Endodermal cell (in vitro differentiated cells): ENCODE measurements around the gene TRAIP. TPM values are rescaled to one million over a fixed set of nuclear protein-coding genes. Genes with fewer than 3 reads are reported as not detected.

Experiments used
- DNase-seq: peaks from one replicate; pipeline ENCODE4 v3.0.0-alpha.2; 2017
- H3K27ac ChIP-seq: 2 replicates; pipeline ENCODE4 v1.5.1; 2013; ENCODE audit warnings: mild to moderate bottlenecking, low read depth, low read length, moderate library complexity
- H3K27me3 ChIP-seq: 2 replicates; pipeline ENCODE4 v1.6.1; 2013; ENCODE audit warnings: mild to moderate bottlenecking, low read length, moderate library complexity; ENCODE audit not compliant: insufficient read depth, control insufficient read depth, poor library complexity, severe bottlenecking
- H3K36me3 ChIP-seq: 2 replicates; pipeline ENCODE4 v1.7.0; 2013; ENCODE audit warnings: mild to moderate bottlenecking, low read length, moderate library complexity; ENCODE audit not compliant: control insufficient read depth, insufficient read depth
- H3K4me1 ChIP-seq: one replicate; pipeline ENCODE4 v1.7.0; 2013; ENCODE audit warnings: low read length; ENCODE audit not compliant: control insufficient read depth, insufficient read depth
- H3K4me3 ChIP-seq: 2 replicates; pipeline ENCODE4 v1.5.1; 2013; ENCODE audit warnings: mild to moderate bottlenecking, low read length, moderate library complexity
- H3K9ac ChIP-seq: 2 replicates; pipeline ENCODE4 v1.6.1; 2013; ENCODE audit warnings: mild to moderate bottlenecking, low read length, moderate library complexity; ENCODE audit not compliant: poor library complexity, severe bottlenecking; ENCODE audit errors: extremely low read depth
- H3K9me3 ChIP-seq: 2 replicates; pipeline ENCODE4 v1.6.1; 2013; ENCODE audit warnings: mild to moderate bottlenecking, low read length, moderate library complexity; ENCODE audit not compliant: control insufficient read depth
- H3K27ac Mint-ChIP-seq: 2 replicates; pipeline ENCODE4 v1.8.0; 2020; ENCODE audit warnings: mixed read lengths
- H3K27me3 Mint-ChIP-seq: 2 replicates; pipeline ENCODE4 v1.8.0; 2021; ENCODE audit warnings: mild to moderate bottlenecking, mixed read lengths; ENCODE audit not compliant: insufficient read depth
- H3K36me3 Mint-ChIP-seq: 2 replicates; pipeline ENCODE4 v1.8.0; 2020; ENCODE audit warnings: low read depth, mixed read lengths
- H3K4me1 Mint-ChIP-seq: 2 replicates; pipeline ENCODE4 v1.8.0; 2020; ENCODE audit warnings: mixed read lengths
- H3K4me3 Mint-ChIP-seq: 2 replicates; pipeline ENCODE4 v1.8.0; 2020; ENCODE audit warnings: mild to moderate bottlenecking, moderate library complexity, mixed read lengths
- H3K9me3 Mint-ChIP-seq: 2 replicates; pipeline ENCODE4 v1.8.0; 2020; ENCODE audit warnings: mild to moderate bottlenecking, mixed read lengths
- CTCF ChIP-seq: fragments of 200-600 bp; sonication (generic); conservative IDR thresholded peaks from 2 replicates; pipeline ENCODE4 v1.5.0; 2021; ENCODE audit warnings: antibody characterized with exemption, mild to moderate bottlenecking
- WGBS, 2 experiments: methylation state at CpG; one replicate each; pipeline versions ENCODE4 v1.1.5 to v1.1.7; 2013; ENCODE audit warnings: missing lambda C conversion rate in 2 of 2, mixed read lengths in 1 of 2; ENCODE audit not compliant: insufficient coverage in 1 of 2, insufficient read length in 1 of 2; 5-methylcytosine and 5-hydroxymethylcytosine counted together
- total RNA-seq, 2 donors: library from RNA; stranded (reverse); fragmentation: NEBNext Ultra II Directional in 1 of 2; extraction: Animal tissue kit (Norgen Biotek cat#: 25700) in 1 of 2; gene quantifications; 2 replicates in 1 of 2; 3 replicates in 1 of 2; pipeline ENCODE4 v1.2.1, GENCODE V29; 2021

TRAIP gene
- total RNA-seq, 2 donors from 2014 or later = 22.3 to 32.8 TPM

GRCh38 chr3:49792371-49793150, 63.8 kb downstream of the TRAIP start:
- WGBS, 2 experiments = 89 to 92% methylated on average over 7 to 10 of the region's 10 CpGs
- Histone ChIP-seq H3K9ac (no peak overlapping the region), H3K27ac (no peak overlapping the region), H3K4me1 (no peaks in the 10 kb centered on the region), H3K9me3 (no peaks in the 10 kb centered on the region), H3K27me3 (no peaks in the 10 kb centered on the region), H3K36me3 (no peaks in the 10 kb centered on the region), H3K4me3 (no peak overlapping the region)
- no peak overlapping the region for H3K4me3 Mint-ChIP-seq
- no peaks in the 10 kb centered on the region for H3K4me1 Mint-ChIP-seq
- peaks cover 10% of the 10 kb centered on the region for H3K27me3 Mint-ChIP-seq
- no peak overlapping the region for H3K27ac Mint-ChIP-seq
- DNase-seq = no peak
- H3K9me3 Mint-ChIP-seq = no peaks in the 10 kb centered on the region
- TF ChIP-seq CTCF = no peak
- H3K36me3 Mint-ChIP-seq = no peaks in the 10 kb centered on the region

- Histone ChIP-seq H3K36me3 (no peaks in the 10 kb centered on the region), H3K27ac (peak overlapping the region; percentile 41), H3K9me3 (no peaks in the 10 kb centered on the region), H3K4me1 (no peaks in the 10 kb centered on the region), H3K9ac (no peak overlapping the region), H3K4me3 (no peak overlapping the region), H3K27me3 (no peaks in the 10 kb centered on the region)
- DNase-seq = no peak
- Mint-ChIP-seq H3K4me1 (no peaks in the 10 kb centered on the region), H3K27me3 (peaks cover 8% of the 10 kb centered on the region), H3K4me3 (no peak overlapping the region), H3K27ac (no peak overlapping the region), H3K36me3 (no peaks in the 10 kb centered on the region), H3K9me3 (no peaks in the 10 kb centered on the region)
- TF ChIP-seq CTCF = no peak
- WGBS, 2 experiments = 87 to 92% methylated on average over 2 to 4 of the region's 4 CpGs
These were observed 64.8 kb downstream of the TRAIP start for GRCh38 chr3:49791571-49791970.

- H3K9me3 Mint-ChIP-seq = no peaks in the 10 kb centered on the region
- peak; percentile 38 for DNase-seq
- H3K27me3 ChIP-seq = no peaks in the 10 kb centered on the region
- H3K4me1 Mint-ChIP-seq = no peaks in the 10 kb centered on the region
- peak overlapping the region; percentile 41 for H3K27ac ChIP-seq
- H3K9me3 ChIP-seq = no peaks in the 10 kb centered on the region
- no peak overlapping the region for H3K9ac ChIP-seq
- TF ChIP-seq CTCF = no peak
- H3K36me3 ChIP-seq = no peaks in the 10 kb centered on the region
- H3K27ac Mint-ChIP-seq = no peak overlapping the region
- H3K4me1 ChIP-seq = no peaks in the 10 kb centered on the region
- no peaks in the 10 kb centered on the region for H3K36me3 Mint-ChIP-seq
- peaks cover 8% of the 10 kb centered on the region for H3K27me3 Mint-ChIP-seq
- H3K4me3 ChIP-seq = no peak overlapping the region
- no peak overlapping the region for H3K4me3 Mint-ChIP-seq
- 78 to 81% methylated on average over 3 to 8 of the region's 9 CpGs for WGBS, 2 experiments
These were observed 65.5 kb downstream of the TRAIP start for GRCh38 chr3:49790626-49791411.
